HS-5 (cell line): ENCODE results near the gene ROR2.
"Not testable (repeated sequence)": the region's sequence is repeated elsewhere in the genome, so short reads cannot be mapped to it uniquely, and the experiment has no call there.

Experiments used
- DNase-seq: peaks from one replicate; pipeline ENCODE4 v3.0.0-alpha.2; 2012; ENCODE audit warnings: low read depth

Gene ROR2

GRCh38 chr9:91796516-91796915 is 153.5 kb downstream of the ROR2 start:
- DNase-seq, result not testable (repeated sequence)

- no peak for DNase-seq
Observed at GRCh38 chr9:91795598-91796241, 154.3 kb downstream of the ROR2 start.

GRCh38 chr9:91793371-91793770 is 156.7 kb downstream of the ROR2 start:
- DNase-seq, result not testable (repeated sequence)

GRCh38 chr9:91790917-91791316 is 159.1 kb downstream of the ROR2 start:
- no peak for DNase-seq

- DNase-seq, result no peak
Observed at GRCh38 chr9:91789941-91790340, 160.1 kb downstream of the ROR2 start.

- no peak for DNase-seq
Observed at GRCh38 chr9:91787931-91788330, 162.1 kb downstream of the ROR2 start.

- DNase-seq, result no peak
Observed at GRCh38 chr9:91786132-91786896, 163.7 kb downstream of the ROR2 start.

- no peak for DNase-seq
Observed at GRCh38 chr9:91785447-91785842, 164.6 kb downstream of the ROR2 start.

GRCh38 chr9:91784673-91785446 is 165.2 kb downstream of the ROR2 start:
- DNase-seq, result no peak

GRCh38 chr9:91783876-91784672 is 166.0 kb downstream of the ROR2 start:
- DNase-seq, result no peak

GRCh38 chr9:91783411-91783810 is 166.6 kb downstream of the ROR2 start:
- no peak for DNase-seq

- DNase-seq, result no peak
Observed at GRCh38 chr9:91782708-91783214, 167.3 kb downstream of the ROR2 start.

- no peak for DNase-seq
Observed at GRCh38 chr9:91781906-91782305, 168.1 kb downstream of the ROR2 start.

GRCh38 chr9:91781116-91781515 is 168.9 kb downstream of the ROR2 start:
- no peak for DNase-seq

GRCh38 chr9:91778031-91778430 is 172.0 kb downstream of the ROR2 start:
- DNase-seq, result no peak

- peak; percentile 66 for DNase-seq
Observed at GRCh38 chr9:91777292-91777830, 172.7 kb downstream of the ROR2 start.

GRCh38 chr9:91776409-91777291 is 173.4 kb downstream of the ROR2 start:
- DNase-seq, result no peak

GRCh38 chr9:91775708-91776028 is 174.4 kb downstream of the ROR2 start:
- no peak for DNase-seq

GRCh38 chr9:91775011-91775707 is 174.9 kb downstream of the ROR2 start:
- DNase-seq, result no peak

- no peak for DNase-seq
Observed at GRCh38 chr9:91773156-91773555, 176.9 kb downstream of the ROR2 start.
